PFSK-1 (cell line): ENCODE data around the gene DNAJC18.

Experiments used
- FOXP2 ChIP-seq: optimal IDR thresholded peaks from 2 replicates; pipeline ENCODE3; 2011; ENCODE audit warnings: borderline replicate concordance, control low read depth, inconsistent platforms; ENCODE audit not compliant: insufficient read depth; ENCODE audit errors: extremely low read length, extremely low read depth
- POLR2AphosphoS5 ChIP-seq: IDR thresholded peaks from 2 replicates; pipeline ENCODE4 v1.6.1; 2012; ENCODE audit warnings: low read depth, mild to moderate bottlenecking, control low read depth, low read length, moderate library complexity
- REST ChIP-seq, 2 experiments: IDR thresholded peaks; 2 replicates each; pipeline versions ENCODE4 v1.6.1 to v1.8.0; 2011 to 2012; ENCODE audit warnings: low read depth in 2 of 2, low read length in 2 of 2, control low read depth in 1 of 2, inconsistent platforms in 1 of 2, mild to moderate bottlenecking in 1 of 2, moderate library complexity in 1 of 2; ENCODE audit not compliant: insufficient read depth in 1 of 2
- SIN3A ChIP-seq: IDR thresholded peaks from 2 replicates; pipeline ENCODE4 v1.6.1; 2012; ENCODE audit warnings: mild to moderate bottlenecking, low read length, moderate library complexity, borderline replicate concordance; ENCODE audit not compliant: insufficient read depth
- TAF1 ChIP-seq: IDR thresholded peaks from 2 replicates; pipeline ENCODE4 v1.6.1; 2012; ENCODE audit warnings: low read length, control low read depth, borderline replicate concordance; ENCODE audit not compliant: insufficient read depth

GRCh38 chr5:139396691-139397090, 42.6 kb downstream of the DNAJC18 start:
- TF ChIP-seq REST (IDR thresholded peaks at IDR 0.05; ENCODE audit: insufficient read depth in 1 of 2, low read depth in 2 of 2, low read length in 2 of 2): no peak
- no peak for TF ChIP-seq TAF1
- no peak for TF ChIP-seq POLR2AphosphoS5
- no peak for TF ChIP-seq SIN3A
- TF ChIP-seq FOXP2: no peak
